ENCODE results near the gene CUTA.

DNA sequence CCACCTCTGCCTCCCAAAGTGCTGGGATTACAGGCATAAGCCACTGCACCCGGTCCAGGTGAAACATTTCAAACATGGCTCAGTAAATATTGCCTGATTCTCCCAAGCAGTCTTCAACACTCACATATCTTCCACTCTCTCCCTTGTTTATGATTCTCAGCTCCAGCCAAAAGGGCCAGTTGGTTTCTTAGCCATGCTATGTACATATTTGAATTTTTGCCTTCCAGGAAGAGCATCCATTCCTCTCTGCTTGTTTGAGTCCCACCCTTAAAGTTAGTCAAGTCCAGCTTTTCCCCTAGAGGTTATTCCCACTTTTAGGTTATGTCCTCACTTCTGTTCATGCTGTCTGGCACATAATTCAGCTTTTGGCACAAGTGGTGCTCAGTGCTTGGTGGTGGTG lies 20.4 kb downstream of the CUTA start:
- TF ChIP-seq POLR2A (IDR thresholded peaks at IDR 0.05; ENCODE audit: low read depth) (no peak), EP300 (IDR thresholded peaks at IDR 0.05) (no peak), POLR2AphosphoS5 (IDR thresholded peaks at IDR 0.05) (no peak)
- TF ChIP-seq, protein P1, sequence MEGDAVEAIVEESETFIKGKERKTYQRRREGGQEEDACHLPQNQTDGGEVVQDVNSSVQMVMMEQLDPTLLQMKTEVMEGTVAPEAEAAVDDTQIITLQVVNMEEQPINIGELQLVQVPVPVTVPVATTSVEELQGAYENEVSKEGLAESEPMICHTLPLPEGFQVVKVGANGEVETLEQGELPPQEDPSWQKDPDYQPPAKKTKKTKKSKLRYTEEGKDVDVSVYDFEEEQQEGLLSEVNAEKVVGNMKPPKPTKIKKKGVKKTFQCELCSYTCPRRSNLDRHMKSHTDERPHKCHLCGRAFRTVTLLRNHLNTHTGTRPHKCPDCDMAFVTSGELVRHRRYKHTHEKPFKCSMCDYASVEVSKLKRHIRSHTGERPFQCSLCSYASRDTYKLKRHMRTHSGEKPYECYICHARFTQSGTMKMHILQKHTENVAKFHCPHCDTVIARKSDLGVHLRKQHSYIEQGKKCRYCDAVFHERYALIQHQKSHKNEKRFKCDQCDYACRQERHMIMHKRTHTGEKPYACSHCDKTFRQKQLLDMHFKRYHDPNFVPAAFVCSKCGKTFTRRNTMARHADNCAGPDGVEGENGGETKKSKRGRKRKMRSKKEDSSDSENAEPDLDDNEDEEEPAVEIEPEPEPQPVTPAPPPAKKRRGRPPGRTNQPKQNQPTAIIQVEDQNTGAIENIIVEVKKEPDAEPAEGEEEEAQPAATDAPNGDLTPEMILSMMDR (IDR thresholded peaks at IDR 0.05) = no peak

All from esophagus muscularis mucosa (tissue), 4 donors.